Measurements from ENCODE around the gene TTC6.

GRCh38 chr14:37579274-37579673 is 16.2 kb upstream of the TTC6 start:
- TF ChIP-seq CTCF (IDR thresholded peaks at IDR 0.05; ENCODE audit: low read depth, low read length), result no peak
- no peak for TF ChIP-seq POLR2A (IDR thresholded peaks at IDR 0.05; ENCODE audit: extremely low read depth, insufficient read length)
- TF ChIP-seq MAX (IDR thresholded peaks at IDR 0.05; ENCODE audit: low read depth, low read length), result no peak
